AG10803 (cell line): ENCODE measurements around the gene TSPAN33.
A peak's percentile ranks its signal among the peaks of the same experiment; 100 is the strongest.
"Not testable (repeated sequence)": the region's sequence is repeated elsewhere in the genome, so short reads cannot be mapped to it uniquely, and the experiment has no call there.

ENCODE experiments used
- DNase-seq: peaks from one replicate; pipeline ENCODE4 v3.0.0; 2010; ENCODE audit warnings: low read depth
- H3K4me3 ChIP-seq: 2 replicates; pipeline ENCODE4 v1.5.1; 2011; ENCODE audit warnings: mild to moderate bottlenecking, low read length, control low read depth
- TF ChIP-seq, protein P1 (sequence below): conservative IDR thresholded peaks from 2 replicates; pipeline ENCODE4 v1.5.1; 2011; ENCODE audit warnings: mild to moderate bottlenecking, low read length, control low read depth, inconsistent platforms

TSPAN33 gene

DNA sequence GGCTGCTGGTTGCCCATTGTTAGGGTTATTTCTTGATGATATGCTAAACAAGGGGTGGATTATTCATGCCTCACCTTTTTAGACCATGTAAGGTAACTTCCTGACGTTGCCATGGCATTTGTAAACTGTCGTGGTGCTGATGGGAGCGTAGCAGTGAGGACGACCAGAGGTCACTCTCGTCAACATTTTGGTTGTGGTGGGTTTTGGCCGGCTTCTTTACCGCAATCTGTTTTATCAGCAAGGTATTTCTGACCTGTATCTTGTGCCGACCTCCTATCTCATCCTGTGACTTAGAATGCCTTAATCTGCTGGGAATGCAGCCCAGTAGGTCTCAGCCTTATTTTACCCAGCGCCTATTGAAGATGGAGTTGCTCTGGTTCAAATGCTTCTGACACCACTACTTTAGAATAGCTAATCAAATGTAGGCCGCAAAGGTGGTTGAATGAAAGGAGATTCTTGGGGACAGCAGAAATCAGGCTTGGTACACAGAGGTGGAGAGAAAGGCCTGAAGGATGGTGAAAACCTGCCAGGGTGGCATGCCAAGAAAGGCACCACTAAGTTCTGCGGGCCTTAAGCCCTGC lies 26.0 kb downstream of the TSPAN33 start:
- no peak for DNase-seq
- no peak overlapping the region for H3K4me3 ChIP-seq
- TF ChIP-seq, protein P1, sequence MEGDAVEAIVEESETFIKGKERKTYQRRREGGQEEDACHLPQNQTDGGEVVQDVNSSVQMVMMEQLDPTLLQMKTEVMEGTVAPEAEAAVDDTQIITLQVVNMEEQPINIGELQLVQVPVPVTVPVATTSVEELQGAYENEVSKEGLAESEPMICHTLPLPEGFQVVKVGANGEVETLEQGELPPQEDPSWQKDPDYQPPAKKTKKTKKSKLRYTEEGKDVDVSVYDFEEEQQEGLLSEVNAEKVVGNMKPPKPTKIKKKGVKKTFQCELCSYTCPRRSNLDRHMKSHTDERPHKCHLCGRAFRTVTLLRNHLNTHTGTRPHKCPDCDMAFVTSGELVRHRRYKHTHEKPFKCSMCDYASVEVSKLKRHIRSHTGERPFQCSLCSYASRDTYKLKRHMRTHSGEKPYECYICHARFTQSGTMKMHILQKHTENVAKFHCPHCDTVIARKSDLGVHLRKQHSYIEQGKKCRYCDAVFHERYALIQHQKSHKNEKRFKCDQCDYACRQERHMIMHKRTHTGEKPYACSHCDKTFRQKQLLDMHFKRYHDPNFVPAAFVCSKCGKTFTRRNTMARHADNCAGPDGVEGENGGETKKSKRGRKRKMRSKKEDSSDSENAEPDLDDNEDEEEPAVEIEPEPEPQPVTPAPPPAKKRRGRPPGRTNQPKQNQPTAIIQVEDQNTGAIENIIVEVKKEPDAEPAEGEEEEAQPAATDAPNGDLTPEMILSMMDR = no peak

DNA sequence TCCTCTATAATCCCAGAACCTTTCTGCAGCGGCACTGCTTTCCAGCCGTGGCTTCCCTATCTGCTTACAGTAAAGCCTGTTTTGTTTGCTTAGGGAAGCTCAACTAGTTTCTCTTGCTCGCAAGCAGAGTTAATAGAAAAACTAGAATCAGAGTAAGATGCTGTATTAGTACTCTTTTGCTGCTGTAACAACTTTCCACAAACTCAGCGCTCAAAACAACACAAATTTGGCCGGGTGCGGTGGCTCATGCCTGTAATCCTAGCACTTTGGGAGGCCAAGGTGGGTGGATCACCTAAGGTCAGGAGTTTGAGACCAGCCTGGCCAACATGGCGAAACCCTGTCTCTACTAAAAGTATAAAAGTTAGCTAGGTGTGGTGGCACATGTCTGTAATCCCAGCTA lies 29.4 kb downstream of the TSPAN33 start:
- H3K4me3 ChIP-seq, DNase-seq: not testable (repeated sequence)

DNA sequence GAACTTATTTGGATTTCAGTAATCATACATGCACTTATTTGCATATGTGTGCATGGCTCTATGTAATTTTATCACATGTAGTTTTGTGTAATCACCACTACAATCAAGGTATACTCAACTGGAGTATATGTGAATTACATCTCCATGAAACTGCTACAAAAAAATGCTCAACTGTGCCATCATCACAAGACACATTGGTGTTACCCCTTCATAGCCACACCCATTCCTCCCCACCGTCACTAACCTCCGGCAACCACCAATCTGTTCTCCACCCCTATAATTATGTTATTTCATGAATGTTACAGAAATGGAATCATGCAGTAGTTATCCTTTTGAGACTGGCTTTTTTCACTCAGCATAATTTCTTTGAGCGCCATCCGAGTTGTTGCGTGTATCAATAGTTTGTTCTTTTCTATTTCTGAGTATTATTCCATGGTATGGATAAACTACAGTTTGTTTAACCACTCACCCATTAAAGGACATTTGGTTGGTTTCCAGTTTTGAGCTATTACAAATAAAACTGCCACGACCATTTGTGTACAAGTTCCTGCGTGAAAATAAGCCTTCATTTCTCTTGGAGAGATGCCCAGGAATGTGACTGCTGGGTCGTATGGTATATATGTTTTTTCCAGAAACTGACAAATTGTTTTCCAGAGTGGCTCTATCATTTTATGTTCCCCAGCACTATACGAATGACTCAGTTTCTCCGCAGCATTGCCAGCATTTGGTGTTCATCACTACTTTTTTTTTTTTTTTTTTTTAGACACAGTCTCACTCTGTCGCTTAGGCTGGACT lies 32.6 kb downstream of the TSPAN33 start:
- no peak overlapping the region for H3K4me3 ChIP-seq
- no peak for DNase-seq
- TF ChIP-seq, protein P1 = no peak

DNA sequence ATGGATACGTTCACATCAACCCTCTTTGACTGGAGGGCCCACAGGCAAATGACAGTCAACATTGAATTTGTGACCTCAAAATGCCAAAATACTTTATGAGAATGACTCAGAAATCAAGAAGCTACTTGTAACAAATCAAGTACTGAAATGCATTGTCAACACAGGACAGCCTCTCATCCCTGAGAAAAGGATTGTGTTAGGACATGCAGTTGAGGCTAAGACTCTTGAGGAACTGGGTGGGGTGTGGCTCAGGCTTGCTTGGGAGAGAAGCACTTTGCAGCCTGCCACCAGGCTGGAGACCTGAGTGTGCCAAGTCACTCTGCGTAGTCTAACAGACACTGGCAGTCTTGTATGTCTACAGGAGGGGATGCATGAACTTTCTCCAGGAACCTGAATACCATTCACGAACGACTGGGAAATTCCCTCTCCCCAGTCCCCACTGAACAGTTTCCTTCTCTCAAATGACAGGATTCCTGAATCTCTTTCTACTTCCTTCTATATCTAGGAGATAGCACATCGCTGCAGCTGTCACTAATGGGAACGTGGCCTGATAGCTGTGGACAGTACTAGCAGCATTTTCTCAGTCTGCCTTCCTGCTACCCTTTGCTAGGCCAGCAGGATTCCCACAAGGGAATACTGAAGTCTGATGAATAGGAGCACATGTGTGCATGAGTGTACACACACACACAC lies 40.6 kb downstream of the TSPAN33 start:
- DNase-seq = no peak
- H3K4me3 ChIP-seq = no peak overlapping the region
- TF ChIP-seq, protein P1 = no peak

DNA sequence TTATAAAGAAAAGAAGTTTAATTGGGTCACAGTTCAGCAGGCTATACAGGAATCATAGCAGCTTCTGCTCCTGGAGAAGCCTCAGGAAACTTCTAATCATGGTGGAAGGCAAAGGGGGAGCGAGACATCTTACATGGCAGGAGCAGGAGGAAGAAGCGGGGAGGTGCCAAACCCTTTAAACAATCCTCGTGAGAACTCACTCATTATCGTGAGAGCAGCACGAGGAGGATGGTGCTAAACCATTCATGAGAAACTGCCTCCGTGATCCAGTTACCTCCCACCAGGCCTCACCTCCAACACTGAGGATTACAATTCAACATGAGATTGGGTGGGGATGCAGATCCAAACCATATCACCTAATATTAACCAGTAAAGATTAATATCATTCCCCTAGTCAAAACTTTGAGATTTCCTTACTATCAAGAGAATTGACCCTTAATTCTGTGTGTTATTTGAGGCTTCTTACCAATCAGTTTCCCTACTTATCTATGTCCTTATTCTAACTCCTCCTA lies 42.3 kb downstream of the TSPAN33 start:
- no peak for DNase-seq
- H3K4me3 ChIP-seq = no peak overlapping the region
- TF ChIP-seq, protein P1 = no peak

DNA sequence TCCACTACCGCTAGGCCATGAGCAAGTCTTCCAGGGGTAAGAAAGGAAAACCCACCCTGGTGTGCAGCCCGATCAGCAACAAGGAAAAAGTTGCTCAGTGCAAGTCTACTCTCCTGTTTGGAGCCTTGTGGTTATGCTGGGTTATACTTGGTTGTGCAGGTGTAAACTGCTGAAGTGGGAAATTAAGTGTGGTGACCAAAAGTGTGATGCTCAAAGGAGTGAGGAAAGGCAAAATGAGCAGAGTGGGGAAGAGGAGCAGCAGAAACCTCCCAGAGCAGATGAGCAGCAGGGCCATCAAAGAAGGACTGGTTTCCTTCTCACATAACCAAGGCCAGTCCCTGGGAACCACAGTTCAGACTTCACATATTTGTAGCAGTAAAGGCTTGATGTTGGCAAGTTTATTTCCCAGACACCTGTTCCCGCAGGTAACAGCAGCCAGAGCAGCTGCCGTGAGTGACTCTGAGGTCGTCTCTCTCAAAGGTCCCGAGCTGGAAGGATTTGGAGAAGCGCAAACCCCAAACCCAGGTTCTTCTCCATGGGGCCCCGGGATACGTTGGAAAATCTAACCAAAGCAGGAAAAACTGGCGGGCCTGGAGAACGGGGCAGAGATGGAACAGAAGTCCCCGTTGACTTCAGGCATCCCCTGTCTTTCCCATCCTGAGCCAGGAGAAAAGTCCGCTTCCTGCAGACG lies 43.3 kb downstream of the TSPAN33 start:
- TF ChIP-seq, protein P1 = no peak
- no peak for DNase-seq
- H3K4me3 ChIP-seq = peak overlapping the region; percentile 61

DNA sequence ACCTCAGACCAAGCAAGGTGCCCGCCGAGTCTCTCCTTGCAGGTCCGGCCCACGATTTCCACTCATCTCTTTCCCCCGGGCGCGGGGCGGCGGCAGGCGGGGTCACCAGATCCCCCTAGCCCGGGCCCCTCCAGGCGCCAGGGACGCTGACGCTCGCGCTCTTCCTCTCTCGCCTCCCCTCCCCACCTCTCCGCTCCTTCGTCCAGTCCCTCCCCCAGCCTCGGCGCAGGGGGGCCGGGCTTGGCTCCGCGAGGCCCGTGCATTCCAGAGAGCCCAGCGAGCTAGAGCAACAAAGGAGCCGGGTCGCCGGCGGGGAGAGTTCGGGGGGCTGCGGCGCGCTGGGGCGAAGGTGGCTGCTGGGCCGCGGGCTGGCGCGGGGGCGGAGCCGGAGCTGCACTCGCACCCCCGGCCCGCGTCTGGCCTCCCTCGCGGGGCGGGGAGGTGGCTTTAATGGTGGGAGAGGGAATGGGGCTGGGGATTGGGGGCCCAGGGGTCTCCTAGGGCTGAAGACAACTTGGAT lies 43.9 kb downstream of the TSPAN33 start, which contains the start of gene SMO:
Gene SMO, plus strand, starts transcription at position 262 of the 520 bp plus-strand sequence. CDS start 519 bp downstream, outside the sequence.
- H3K4me3 ChIP-seq = peak within 1 kb of the TSS; percentile 61
- DNase-seq = no peak
- TF ChIP-seq, protein P1 = no peak
